Epithelial cell of proximal tubule (primary cell): ENCODE measurements around the gene DLD. TPM values are rescaled to one million over a fixed set of nuclear protein-coding genes. Genes with fewer than 3 reads are reported as not detected.

Experiments used
- DNase-seq: peaks from one replicate; pipeline ENCODE4 v3.0.0-alpha.2; 2011; ENCODE audit warnings: low read depth
- H3K4me3 ChIP-seq: 2 replicates; pipeline ENCODE4 v1.5.1; 2011; ENCODE audit warnings: low read depth, mild to moderate bottlenecking, low read length
- total RNA-seq: library from RNA; depleted of rRNA; stranded (reverse); fragments of >200 nt; gene quantifications from 2 replicates; pipeline ENCODE4 v1.2.3, GENCODE V29; 2015
- TF ChIP-seq, protein P1 (sequence below): conservative IDR thresholded peaks from 2 replicates; pipeline ENCODE4 v1.5.1; 2012; ENCODE audit warnings: low read depth, mild to moderate bottlenecking, low read length

DLD gene
- total RNA-seq, 1 donor from 2014 or later: 54.4 TPM

DNA sequence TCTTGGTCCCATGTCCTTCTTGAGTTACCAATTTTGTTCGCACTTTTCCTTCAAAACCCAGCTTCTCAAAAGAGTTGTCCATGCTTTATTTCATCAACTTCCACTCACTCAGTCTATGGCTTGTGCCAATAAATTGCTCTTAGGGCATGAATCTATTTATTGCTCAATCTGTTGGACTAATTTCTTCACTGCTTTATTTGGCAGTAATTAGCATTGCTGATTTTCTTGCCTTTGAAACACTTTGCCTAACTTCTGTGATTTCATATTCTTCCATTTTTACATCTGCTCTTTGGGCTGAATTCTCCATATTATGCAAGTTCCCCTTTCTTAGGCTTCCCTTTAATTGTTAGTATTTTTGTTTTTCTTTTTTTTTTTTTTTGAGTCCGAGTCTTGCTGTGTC is 16.8 kb downstream of the DLD start:
- TF ChIP-seq, protein P1, sequence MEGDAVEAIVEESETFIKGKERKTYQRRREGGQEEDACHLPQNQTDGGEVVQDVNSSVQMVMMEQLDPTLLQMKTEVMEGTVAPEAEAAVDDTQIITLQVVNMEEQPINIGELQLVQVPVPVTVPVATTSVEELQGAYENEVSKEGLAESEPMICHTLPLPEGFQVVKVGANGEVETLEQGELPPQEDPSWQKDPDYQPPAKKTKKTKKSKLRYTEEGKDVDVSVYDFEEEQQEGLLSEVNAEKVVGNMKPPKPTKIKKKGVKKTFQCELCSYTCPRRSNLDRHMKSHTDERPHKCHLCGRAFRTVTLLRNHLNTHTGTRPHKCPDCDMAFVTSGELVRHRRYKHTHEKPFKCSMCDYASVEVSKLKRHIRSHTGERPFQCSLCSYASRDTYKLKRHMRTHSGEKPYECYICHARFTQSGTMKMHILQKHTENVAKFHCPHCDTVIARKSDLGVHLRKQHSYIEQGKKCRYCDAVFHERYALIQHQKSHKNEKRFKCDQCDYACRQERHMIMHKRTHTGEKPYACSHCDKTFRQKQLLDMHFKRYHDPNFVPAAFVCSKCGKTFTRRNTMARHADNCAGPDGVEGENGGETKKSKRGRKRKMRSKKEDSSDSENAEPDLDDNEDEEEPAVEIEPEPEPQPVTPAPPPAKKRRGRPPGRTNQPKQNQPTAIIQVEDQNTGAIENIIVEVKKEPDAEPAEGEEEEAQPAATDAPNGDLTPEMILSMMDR: no peak
- no peak for DNase-seq
- H3K4me3 ChIP-seq: no peak overlapping the region

DNA sequence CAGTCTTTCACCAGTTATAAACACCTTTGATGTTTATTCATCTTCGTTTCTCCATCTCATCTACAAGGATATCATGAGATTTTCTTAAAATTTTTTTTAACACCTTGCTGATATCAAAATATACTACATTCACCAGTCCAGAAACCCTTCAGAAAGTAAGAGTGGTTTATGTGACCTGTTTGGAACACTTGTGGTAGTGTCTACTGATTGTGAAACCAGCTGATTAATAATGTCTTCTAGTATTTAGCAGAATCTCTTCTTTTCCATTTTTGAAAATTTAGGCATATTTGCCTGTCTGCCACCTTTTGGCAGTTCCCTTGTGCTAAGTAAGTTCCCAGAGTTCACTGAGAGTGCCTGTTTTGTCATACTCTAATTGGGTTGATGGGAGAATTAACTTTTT is 18.5 kb downstream of the DLD start:
- TF ChIP-seq, protein P1: no peak
- H3K4me3 ChIP-seq: no peak overlapping the region
- DNase-seq: no peak

DNA sequence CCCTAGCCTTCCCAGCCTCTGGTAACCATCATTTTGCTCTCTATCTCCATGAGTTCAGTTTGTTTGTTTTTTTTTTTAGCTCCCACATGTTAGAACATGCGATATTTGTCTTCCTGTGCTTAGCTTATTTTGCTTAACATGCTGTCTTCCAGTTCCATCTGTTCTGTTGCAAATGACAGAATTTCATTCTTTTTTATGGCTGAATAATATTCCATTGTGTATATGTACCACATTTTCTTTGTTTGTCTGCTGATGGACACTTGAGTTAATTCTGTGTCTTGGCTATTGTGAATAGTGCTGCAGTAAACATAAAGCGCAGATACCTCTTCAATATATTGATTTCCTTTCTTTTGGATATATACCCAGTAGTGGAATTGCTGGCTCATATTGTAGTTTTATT is 21.0 kb downstream of the DLD start:
- no peak for DNase-seq
- no peak overlapping the region for H3K4me3 ChIP-seq
- TF ChIP-seq, protein P1: no peak

DNA sequence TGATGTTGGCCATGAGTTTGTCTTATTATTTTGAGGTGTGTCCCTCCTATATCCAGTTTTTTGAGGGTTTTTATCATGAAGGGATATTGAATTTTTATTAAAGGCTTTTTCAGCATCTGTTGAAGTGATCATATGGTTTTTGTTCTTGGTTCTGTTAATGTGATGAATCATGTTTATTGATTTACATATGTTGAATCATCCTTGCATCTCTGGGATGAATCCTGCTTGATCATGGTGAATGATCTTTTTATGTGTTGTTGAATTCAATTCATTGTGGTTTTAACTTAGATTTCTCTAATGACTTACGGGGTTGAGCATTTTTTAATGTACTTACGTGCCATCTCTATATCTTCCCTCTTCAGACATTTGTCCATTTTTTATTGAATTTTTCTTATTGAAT is 22.9 kb downstream of the DLD start:
- TF ChIP-seq, protein P1: no peak
- DNase-seq: no peak
- no peak overlapping the region for H3K4me3 ChIP-seq

DNA sequence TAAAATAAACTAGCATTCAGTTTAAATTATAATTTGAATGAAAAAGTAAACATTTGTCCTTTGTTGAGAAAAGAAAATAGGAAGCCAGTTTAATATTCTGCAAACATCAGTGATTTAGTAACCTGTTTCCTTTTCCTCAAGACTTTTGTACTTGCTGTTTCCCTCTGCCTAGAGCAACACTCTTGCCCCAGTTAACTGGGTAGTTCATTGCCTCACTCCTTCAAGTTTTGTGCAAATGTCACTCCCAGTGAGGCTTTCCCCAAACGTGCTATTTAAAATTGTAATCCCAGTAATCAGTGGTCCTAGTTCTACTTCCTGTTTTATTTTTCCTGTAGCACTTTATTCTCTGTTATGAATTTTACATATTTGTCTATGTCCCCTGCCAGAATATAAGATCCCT is 23.8 kb downstream of the DLD start:
- DNase-seq: no peak
- TF ChIP-seq, protein P1: no peak
- H3K4me3 ChIP-seq: no peak overlapping the region

DNA sequence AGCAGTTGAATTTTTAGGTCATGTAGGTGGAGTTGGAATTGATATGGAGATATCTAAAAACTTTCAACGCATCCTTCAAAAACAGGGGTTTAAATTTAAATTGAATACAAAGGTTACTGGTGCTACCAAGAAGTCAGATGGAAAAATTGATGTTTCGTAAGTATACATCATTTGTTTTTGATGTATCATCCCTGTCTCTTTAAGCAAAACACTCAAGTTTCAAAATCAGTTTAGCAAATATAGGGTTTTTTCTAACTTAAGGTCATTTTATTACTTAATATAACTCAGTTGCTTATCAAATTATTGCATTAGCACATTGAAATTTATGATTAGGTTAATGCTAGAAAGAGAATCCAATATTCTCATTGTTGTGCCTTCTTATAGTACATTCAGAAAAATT is 24.6 kb downstream of the DLD start:
- TF ChIP-seq, protein P1: no peak
- H3K4me3 ChIP-seq: no peak overlapping the region
- no peak for DNase-seq

DNA sequence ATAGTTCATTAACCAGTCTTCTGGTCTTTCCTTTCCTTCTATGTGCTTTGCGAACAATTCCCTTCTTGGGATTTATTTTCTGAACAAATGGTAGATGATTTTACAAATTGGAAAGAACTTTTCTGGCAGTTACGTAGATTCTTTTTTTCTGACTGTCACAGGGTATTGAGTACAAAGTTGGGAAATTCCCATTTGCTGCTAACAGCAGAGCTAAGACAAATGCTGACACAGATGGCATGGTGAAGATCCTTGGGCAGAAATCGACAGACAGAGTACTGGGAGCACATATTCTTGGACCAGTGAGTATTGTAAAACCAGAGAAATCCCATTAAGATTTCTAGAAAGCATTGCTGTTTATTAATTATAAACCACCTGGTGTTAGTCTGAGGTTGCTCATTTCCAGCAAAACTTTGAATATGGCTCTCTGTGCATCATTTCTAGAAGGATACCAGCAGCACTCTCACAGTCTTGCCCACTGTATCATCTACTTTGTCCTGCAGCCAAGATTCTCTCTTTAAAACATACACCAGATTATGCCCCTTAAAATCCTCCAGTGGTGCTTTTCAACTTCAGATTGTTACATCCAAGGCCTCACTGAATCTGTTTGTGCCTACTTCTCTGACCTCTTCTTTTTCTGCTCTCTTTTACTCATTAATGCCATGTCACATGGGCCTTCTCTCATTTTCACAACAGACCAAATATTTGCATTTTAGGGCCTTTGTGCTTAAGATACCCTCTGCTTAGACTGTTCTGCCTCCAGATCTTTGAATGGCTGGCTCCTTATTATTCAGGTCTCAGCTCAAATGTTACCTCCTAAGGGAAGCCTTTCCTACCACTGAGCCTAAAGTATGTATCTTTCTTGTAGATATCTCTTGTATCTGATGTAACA is 27.0 kb downstream of the DLD start:
- no peak overlapping the region for H3K4me3 ChIP-seq
- TF ChIP-seq, protein P1: no peak
- DNase-seq: no peak
